H1 (cell line): ENCODE data around the gene ABHD16B. TPM values are rescaled to one million over a fixed set of nuclear protein-coding genes. Genes with fewer than 3 reads are reported as not detected.
A peak's percentile ranks its signal among the peaks of the same experiment; 100 is the strongest.

Source experiments
- CTCF ChIA-PET: fragments of 300-600 bp; sonication (Branson Sonifier 250); formaldehyde crosslinking; loops from one replicate; lab custom pipeline; 2021; ENCODE audit not compliant: partially characterized antibody; lab: Charles Lee
- POLR2A ChIA-PET: fragments of 300-600 bp; sonication (Branson Sonifier 250); formaldehyde crosslinking; loops from one replicate; lab custom pipeline; 2021; ENCODE audit warnings: inconsistent platforms; ENCODE audit not compliant: partially characterized antibody; lab: Charles Lee
- DNase-seq, 2 experiments: peaks; one replicate each; pipeline versions ENCODE4 v3.0.0 to v3.0.0-alpha.2; 2010 to 2022; ENCODE audit warnings: low spot score in 2 of 2, low read depth in 1 of 2, mixed read lengths in 1 of 2
- FAIRE-seq: peaks from 2 replicates; lab custom pipeline; 2011; peaks lifted over from hg19 to GRCh38; lab: Jason Lieb, UNC
- H2AFZ ChIP-seq: 2 replicates; pipeline ENCODE4 v1.8.1; 2012; ENCODE audit warnings: low read length, inconsistent platforms
- H2AK5ac ChIP-seq: 2 replicates; pipeline ENCODE4 v1.6.1; 2013; ENCODE audit warnings: low read depth, low read length
- H2BK120ac ChIP-seq: replicated peaks from 2 replicates; pipeline ENCODE3; 2013; ENCODE audit warnings: low read depth, low read length, inconsistent platforms
- H2BK12ac ChIP-seq: 2 replicates; pipeline ENCODE4 v1.6.1; 2013; ENCODE audit warnings: low read depth, low read length
- H2BK15ac ChIP-seq: 2 replicates; pipeline ENCODE4 v1.6.1; 2013; ENCODE audit warnings: low read length
- H2BK20ac ChIP-seq: 2 replicates; pipeline ENCODE4 v1.6.1; 2013; ENCODE audit warnings: low read length
- H2BK5ac ChIP-seq: 2 replicates; pipeline ENCODE4 v1.6.1; 2013; ENCODE audit warnings: low read depth, low read length
- H3K14ac ChIP-seq: 2 replicates; pipeline ENCODE4 v1.6.1; 2013; ENCODE audit warnings: inconsistent platforms; ENCODE audit not compliant: insufficient read length
- H3K18ac ChIP-seq: 2 replicates; pipeline ENCODE4 v1.6.1; 2013; ENCODE audit warnings: low read length; ENCODE audit errors: extremely low read depth
- H3K23ac ChIP-seq: 2 replicates; pipeline ENCODE4 v1.6.1; 2013; ENCODE audit warnings: inconsistent platforms; ENCODE audit not compliant: insufficient read length
- H3K23me2 ChIP-seq: 2 replicates; pipeline ENCODE4 v1.6.1; 2013; ENCODE audit warnings: low read depth, low read length
- H3K27ac ChIP-seq: 2 replicates; pipeline ENCODE4 v1.6.1; 2011; ENCODE audit warnings: low read depth, low read length, inconsistent platforms
- H3K27me3 ChIP-seq, 4 experiments: replicated peaks in 1 of 4; 1 replicate in 1 of 4; 2 replicates in 3 of 4; pipeline versions ENCODE4 v1.6.1 to v1.8.1; 2011 to 2013; ENCODE audit warnings: low read length in 3 of 4, mild to moderate bottlenecking in 3 of 4, inconsistent platforms in 2 of 4, mixed read lengths in 2 of 4, moderate library complexity in 1 of 4; ENCODE audit not compliant: control insufficient read depth in 3 of 4, insufficient read depth in 3 of 4; ENCODE audit errors: extremely low read depth in 1 of 4
- H3K36me3 ChIP-seq, 4 experiments: 2 replicates each; pipeline versions ENCODE4 v1.6.1 to v1.8.1; 2011 to 2013; ENCODE audit warnings: mild to moderate bottlenecking in 4 of 4, low read length in 3 of 4, moderate library complexity in 2 of 4, control low read depth in 1 of 4, inconsistent platforms in 1 of 4; ENCODE audit not compliant: insufficient read depth in 4 of 4, control insufficient read depth in 2 of 4
- H3K4ac ChIP-seq: replicated peaks from 2 replicates; pipeline ENCODE3; 2013; ENCODE audit warnings: low read length, low read depth, mixed read lengths, inconsistent platforms; ENCODE audit not compliant: insufficient read length
- H3K4me1 ChIP-seq, 4 experiments: replicated peaks in 1 of 4; 1 replicate in 1 of 4; 2 replicates in 3 of 4; pipeline versions ENCODE4 v1.6.1 to v1.8.1; 2011 to 2013; ENCODE audit warnings: low read length in 3 of 4, inconsistent platforms in 2 of 4, mixed read lengths in 1 of 4; ENCODE audit not compliant: insufficient read depth in 4 of 4, control insufficient read depth in 3 of 4
- H3K4me2 ChIP-seq, 2 experiments: 2 replicates each; pipeline versions ENCODE4 v1.6.1 to v1.8.1; 2011 to 2013; ENCODE audit warnings: low read depth in 2 of 2, low read length in 2 of 2, control low read depth in 1 of 2, inconsistent platforms in 1 of 2, mild to moderate bottlenecking in 1 of 2; ENCODE audit not compliant: insufficient read depth in 1 of 2
- H3K4me3 ChIP-seq, 4 experiments: fragments of 200-600, 300-600 bp in 1 of 4; sonication (generic), shearing (Covaris generic), sonication (Bioruptor Twin) in 1 of 4; 2 replicates each; pipeline versions ENCODE4 v1.5.1 to v1.8.1; 2011 to 2016; ENCODE audit warnings: low read length in 4 of 4, low read depth in 3 of 4, control low read depth in 2 of 4, inconsistent platforms in 2 of 4, mild to moderate bottlenecking in 2 of 4, mixed read lengths in 1 of 4, moderate library complexity in 1 of 4; ENCODE audit not compliant: insufficient read depth in 2 of 4; ENCODE audit errors: extremely low read depth in 1 of 4
- H3K56ac ChIP-seq: replicated peaks from 2 replicates; pipeline ENCODE3; 2013; ENCODE audit warnings: low read depth, mild to moderate bottlenecking, mixed read lengths, low read length, inconsistent platforms; ENCODE audit not compliant: insufficient read length
- H3K79me1 ChIP-seq: 2 replicates; pipeline ENCODE4 v1.6.1; 2013; ENCODE audit warnings: low read depth, low read length, control low read depth
- H3K79me2 ChIP-seq, 2 experiments: 2 replicates each; pipeline versions ENCODE4 v1.6.1 to v1.8.1; 2012 to 2013; ENCODE audit warnings: low read length in 2 of 2, mild to moderate bottlenecking in 2 of 2, inconsistent platforms in 1 of 2; ENCODE audit not compliant: insufficient read depth in 2 of 2, control insufficient read depth in 1 of 2
- H3K9ac ChIP-seq, 4 experiments: replicated peaks in 1 of 4; 1 replicate in 1 of 4; 2 replicates in 3 of 4; pipeline versions ENCODE4 v1.6.1 to v1.8.1; 2011 to 2013; ENCODE audit warnings: low read depth in 3 of 4, low read length in 3 of 4, control low read depth in 2 of 4, mild to moderate bottlenecking in 2 of 4, moderate library complexity in 2 of 4, inconsistent platforms in 1 of 4; ENCODE audit errors: extremely low read depth in 1 of 4
- H3K9me3 ChIP-seq, 2 experiments: 2 replicates each; pipeline versions ENCODE4 v1.6.1 to v1.8.1; 2012 to 2013; ENCODE audit warnings: mild to moderate bottlenecking in 2 of 2, moderate library complexity in 2 of 2, control low read depth in 1 of 2, inconsistent platforms in 1 of 2, low read depth in 1 of 2, low read length in 1 of 2, mixed read lengths in 1 of 2; ENCODE audit not compliant: insufficient read depth in 2 of 2
- H4K20me1 ChIP-seq, 2 experiments: replicated peaks in 1 of 2; 2 replicates each; pipeline versions ENCODE3 to v1.8.1; 2011 to 2013; ENCODE audit warnings: inconsistent platforms in 2 of 2, low read length in 2 of 2, mild to moderate bottlenecking in 1 of 2; ENCODE audit not compliant: insufficient read depth in 2 of 2, control insufficient read depth in 1 of 2
- H4K5ac ChIP-seq: 2 replicates; pipeline ENCODE4 v1.6.1; 2013; ENCODE audit warnings: low read length, low read depth, mixed read lengths, inconsistent platforms; ENCODE audit not compliant: insufficient read length
- H4K8ac ChIP-seq: 2 replicates; pipeline ENCODE4 v1.8.0; 2013; ENCODE audit warnings: mild to moderate bottlenecking, moderate library complexity, low read length, inconsistent platforms; ENCODE audit not compliant: insufficient read depth; ENCODE audit errors: extremely low read depth
- H4K91ac ChIP-seq: replicated peaks from 2 replicates; pipeline ENCODE3; 2013; ENCODE audit warnings: low read length, mixed read lengths, inconsistent platforms; ENCODE audit not compliant: insufficient read length
- BCL11A ChIP-seq, 2 experiments: IDR thresholded peaks; one replicate each; pipeline ENCODE4 v1.6.1; 2011; ENCODE audit warnings: low read depth in 2 of 2, low read length in 2 of 2, mild to moderate bottlenecking in 2 of 2
- BRCA1 ChIP-seq: IDR thresholded peaks from 2 replicates; pipeline ENCODE4 v1.6.1; 2012; ENCODE audit warnings: low read depth, low read length, improper control_type of control experiment
- RAD21 ChIP-seq, 2 experiments: IDR thresholded peaks in 1 of 2; conservative IDR thresholded peaks in 1 of 2; 2 replicates each; pipeline ENCODE4 v1.6.1; 2011; ENCODE audit warnings: low read depth in 2 of 2, low read length in 2 of 2, improper control_type of control experiment in 1 of 2, inconsistent platforms in 1 of 2, mild to moderate bottlenecking in 1 of 2, moderate library complexity in 1 of 2
- WGBS, 2 experiments: shearing (Covaris generic) in 1 of 2; methylation state at CpG; one replicate each; pipeline versions ENCODE4 v1.1.6 to v1.1.7; 2013 to 2015; ENCODE audit warnings: low lambda C conversion rate in 2 of 2, mixed read lengths in 2 of 2, inconsistent platforms in 1 of 2, low coverage in 1 of 2, missing lambda C conversion rate in 1 of 2; ENCODE audit not compliant: insufficient replicate concordance in 2 of 2, insufficient coverage in 1 of 2, insufficient read length in 1 of 2; ENCODE audit errors: extremely low coverage in 1 of 2, missing lambda C conversion rate in 1 of 2; 5-methylcytosine and 5-hydroxymethylcytosine counted together
- polyA plus RNA-seq, 7 experiments: library from polyadenylated mRNA; depleted of rRNA in 3 of 7; stranded (reverse) in 5 of 7; unstranded in 2 of 7; fragments of >200 nt in 5 of 7; fragments of 200-250 nt in 2 of 7; gene quantifications; 1 replicate in 5 of 7; 2 replicates in 1 of 7; 4 replicates in 1 of 7; pipeline versions ENCODE4 v1.2.1 to v1.2.3, GENCODE V29; 2011 to 2013; ENCODE audit warnings: missing spikeins in 2 of 7, mixed read lengths in 2 of 7
- total RNA-seq: library from RNA; stranded (reverse); fragmentation: NEBNext Ultra II Directional; extraction: Animal tissue kit (Norgen Biotek cat#: 25700); gene quantifications from 2 replicates; pipeline ENCODE4 v1.2.1, GENCODE V29; 2021
- TF ChIP-seq, protein P1 (sequence below), 3 experiments: IDR thresholded peaks; 1 replicate in 2 of 3; 2 replicates in 1 of 3; pipeline versions ENCODE4 v1.5.1 to v1.6.1; 2011; ENCODE audit warnings: low read length in 3 of 3, mild to moderate bottlenecking in 3 of 3, inconsistent platforms in 2 of 3, low read depth in 1 of 3, moderate library complexity in 1 of 3; ENCODE audit not compliant: insufficient read depth in 1 of 3; ENCODE audit errors: control extremely low read depth in 1 of 3

Gene ABHD16B
- total and polyA plus RNA-seq, 2 of the 8 experiments (the other 6 are each of a cell fraction or from before 2014, with no cell fraction given) = not detected

- Histone ChIP-seq H2BK20ac (no peak overlapping the region), H3K9ac (no peak overlapping the region), H4K8ac (peak overlapping the region; percentile 74; the same call in 1 of the 2 replicates), H2BK15ac (no peak overlapping the region), H3K9me3 (no peaks in the 10 kb centered on the region), H3K4me3 (no peak overlapping the region), H3K79me1 (peaks cover 22% of the 10 kb centered on the region), H2AFZ (no peak overlapping the region), H3K23ac (no peak overlapping the region), H3K23me2 (no peaks in the 10 kb centered on the region), H4K5ac (no peak overlapping the region), H3K14ac (no peak overlapping the region), H3K27ac (no peak overlapping the region), H2AK5ac (no peak overlapping the region), H3K36me3 (peaks cover 10 to 35% (median 21%) of the 10 kb centered on the region in 4 experiments), H2BK12ac (no peak overlapping the region), H3K79me2 (peaks cover 0 to 18% of the 10 kb centered on the region in 2 experiments; a peak in 1 of 4 replicates), H3K4ac (no peak overlapping the region), H3K27me3 (no peaks in the 10 kb centered on the region), H3K56ac (no peak overlapping the region), H4K91ac (no peak overlapping the region), H4K20me1 (peaks cover 15 to 37% of the 10 kb centered on the region in 2 experiments), H3K4me2 (no peak overlapping the region), H3K18ac (no peak overlapping the region), H3K4me1 (no peaks in the 10 kb centered on the region), H2BK120ac (no peak overlapping the region), H2BK5ac (no peak overlapping the region)
- DNase-seq = no peak
- FAIRE-seq = no peak
- POLR2A ChIA-PET = interaction anchor here (0.9 to 3.5 kb wide), 8 partner anchors 9 to 92 kb away, joined by 3 to 19 read pairs (median 3); partner anchors contain the start of gene DNAJC5
- TF ChIP-seq, protein P1, sequence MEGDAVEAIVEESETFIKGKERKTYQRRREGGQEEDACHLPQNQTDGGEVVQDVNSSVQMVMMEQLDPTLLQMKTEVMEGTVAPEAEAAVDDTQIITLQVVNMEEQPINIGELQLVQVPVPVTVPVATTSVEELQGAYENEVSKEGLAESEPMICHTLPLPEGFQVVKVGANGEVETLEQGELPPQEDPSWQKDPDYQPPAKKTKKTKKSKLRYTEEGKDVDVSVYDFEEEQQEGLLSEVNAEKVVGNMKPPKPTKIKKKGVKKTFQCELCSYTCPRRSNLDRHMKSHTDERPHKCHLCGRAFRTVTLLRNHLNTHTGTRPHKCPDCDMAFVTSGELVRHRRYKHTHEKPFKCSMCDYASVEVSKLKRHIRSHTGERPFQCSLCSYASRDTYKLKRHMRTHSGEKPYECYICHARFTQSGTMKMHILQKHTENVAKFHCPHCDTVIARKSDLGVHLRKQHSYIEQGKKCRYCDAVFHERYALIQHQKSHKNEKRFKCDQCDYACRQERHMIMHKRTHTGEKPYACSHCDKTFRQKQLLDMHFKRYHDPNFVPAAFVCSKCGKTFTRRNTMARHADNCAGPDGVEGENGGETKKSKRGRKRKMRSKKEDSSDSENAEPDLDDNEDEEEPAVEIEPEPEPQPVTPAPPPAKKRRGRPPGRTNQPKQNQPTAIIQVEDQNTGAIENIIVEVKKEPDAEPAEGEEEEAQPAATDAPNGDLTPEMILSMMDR (IDR thresholded peaks at IDR 0.05; ENCODE audit: control extremely low read depth in 1 of 3, insufficient read depth in 1 of 3, low read depth in 1 of 3, low read length in 3 of 3) = peak in 1 of 3 experiments; percentile 4; a peak in 1 of 4 replicates
- no peak for TF ChIP-seq BRCA1
- TF ChIP-seq BCL11A (IDR thresholded peaks at IDR 0.05; ENCODE audit: low read depth in 2 of 2, low read length in 2 of 2) = no peak
- TF ChIP-seq RAD21 (IDR thresholded peaks at IDR 0.05 in 1 of 2, conservative IDR thresholded peaks at IDR 0.05 in 1 of 2; ENCODE audit: low read depth in 2 of 2, low read length in 2 of 2) = 0 out of 4 replicates have a peak, but pooled peaks of 1 of the 2 experiments have one; percentile 5
- CTCF ChIA-PET = interaction anchor here (0.7 to 4.7 kb wide), 10 partner anchors 9 to 158 kb away, joined by 3 to 18 read pairs (median 3); partner anchors contain the start of gene TPD52L2
- 87% methylated on average over 19 of the region's 19 CpGs; no CpG with 5 or more reads in 1 of the 2 experiments for WGBS, 2 experiments
Observed at GRCh38 chr20:63881451-63882226, 20.3 kb downstream of the ABHD16B start.
